ENCODE data around the gene COL27A1. TPM values are rescaled to one million over a fixed set of nuclear protein-coding genes. Genes with fewer than 3 reads are reported as not detected.
"Not testable (repeated sequence)": the region's sequence is repeated elsewhere in the genome, so short reads cannot be mapped to it uniquely, and the experiment has no call there.

Gene COL27A1
- total and polyA plus RNA-seq, 12 donors: 3.0 to 99.8 (median 11.9) TPM

DNA sequence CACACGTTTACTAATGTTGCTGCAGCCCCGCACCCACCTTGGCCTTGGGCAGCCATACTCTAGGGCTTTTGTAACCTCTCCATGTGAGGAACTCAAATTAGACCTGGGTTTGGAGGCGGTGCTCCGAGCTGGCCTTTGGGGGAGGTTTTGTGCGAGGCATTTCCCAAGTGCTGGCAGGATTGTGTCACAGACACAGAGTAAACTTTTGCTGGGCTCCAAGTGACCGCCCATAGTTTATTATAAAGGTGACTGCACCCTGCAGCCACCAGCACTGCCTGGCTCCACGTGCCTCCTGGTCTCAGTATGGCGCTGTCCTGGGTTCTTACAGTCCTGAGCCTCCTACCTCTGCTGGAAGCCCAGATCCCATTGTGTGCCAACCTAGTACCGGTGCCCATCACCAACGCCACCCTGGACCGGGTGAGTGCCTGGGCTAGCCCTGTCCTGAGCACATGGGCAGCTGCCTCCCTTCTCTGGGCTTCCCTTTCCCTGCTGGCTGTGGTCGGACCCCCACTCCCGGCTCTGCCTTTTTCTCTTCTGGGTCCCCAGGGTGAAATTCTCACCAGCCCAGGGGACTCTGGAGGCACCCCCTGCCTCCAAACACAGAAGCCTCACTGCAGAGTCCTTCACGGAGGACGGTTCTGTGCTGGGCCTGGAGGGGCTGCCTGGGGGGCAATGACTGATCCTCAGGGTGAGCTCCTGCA lies 167.6 kb downstream of the COL27A1 start, which contains the start of gene ORM1:
Gene ORM1, plus strand, starts transcription at position 268 of the 701 bp plus-strand sequence. Its CDS starts 36 bp downstream, at position 304.
- H3K4me1 ChIP-seq (replicated peaks in 1 of 2); H3K36me3 ChIP-seq (replicated peaks in 1 of 2); H3K9me3 ChIP-seq (replicated peaks in 1 of 3); H3K4me3 ChIP-seq; intact Hi-C loops (cut with DNase I); H3K27ac ChIP-seq; DNase-seq; H3K27me3 ChIP-seq: not testable (repeated sequence)
- 60 to 84% (median 61%) methylated on average over 2 to 3 of the region's 15 CpGs; no CpG with 5 or more reads in 1 of the 4 donors for WGBS, 4 donors

DNA sequence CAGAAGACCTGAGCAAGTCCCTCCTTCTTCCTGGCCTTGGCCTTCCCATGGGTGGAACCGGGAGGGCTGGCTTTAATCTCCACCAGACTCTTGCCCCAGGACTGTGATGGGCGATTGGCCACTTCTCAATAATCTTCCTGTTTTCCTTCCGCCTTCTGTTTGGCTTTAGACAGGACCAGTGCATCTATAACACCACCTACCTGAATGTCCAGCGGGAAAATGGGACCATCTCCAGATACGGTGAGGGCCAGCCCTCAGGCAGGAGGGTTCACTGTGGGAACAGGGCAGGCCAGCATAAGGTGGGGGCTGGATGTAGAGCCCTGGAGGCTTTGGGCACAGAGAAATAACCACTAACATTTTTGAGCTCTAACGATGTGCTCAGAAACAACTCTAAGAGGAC lies 168.5 kb downstream of the COL27A1 start:
- DNase-seq; intact Hi-C loops (cut with DNase I); H3K27ac ChIP-seq; H3K9me3 ChIP-seq (replicated peaks in 1 of 3); H3K4me3 ChIP-seq; H3K36me3 ChIP-seq (replicated peaks in 1 of 2); H3K4me1 ChIP-seq (replicated peaks in 1 of 2); H3K27me3 ChIP-seq: not testable (repeated sequence)
- 71 to 77% (median 73%) methylated on average over 6 of the region's 6 CpGs for WGBS, 4 donors

DNA sequence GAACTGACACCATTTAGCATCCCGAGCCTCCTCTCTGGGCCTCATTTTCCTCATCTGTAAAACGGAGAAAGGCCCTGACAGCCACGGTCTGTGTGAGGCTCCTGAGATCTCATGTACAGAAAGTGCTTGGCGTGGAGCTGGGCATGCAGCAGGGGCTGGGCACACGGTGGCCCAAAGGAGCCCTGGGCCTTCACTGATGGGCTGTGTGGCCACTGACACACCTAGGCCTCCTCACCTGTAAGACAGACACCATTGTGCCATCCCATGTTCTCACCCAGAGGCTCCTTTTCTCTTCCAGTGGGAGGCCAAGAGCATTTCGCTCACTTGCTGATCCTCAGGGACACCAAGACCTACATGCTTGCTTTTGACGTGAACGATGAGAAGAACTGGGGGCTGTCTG lies 169.2 kb downstream of the COL27A1 start:
- Histone ChIP-seq H3K9me3 (replicated peaks in 1 of 3) (no peaks in the 10 kb centered on the region), H3K4me3 (no peak overlapping the region), H3K27me3 (no peaks in the 10 kb centered on the region), H3K4me1 (replicated peaks in 1 of 2) (no peaks in the 10 kb centered on the region), H3K27ac (no peak overlapping the region), H3K36me3 (replicated peaks in 1 of 2) (no peaks in the 10 kb centered on the region)
- no peak for TF ChIP-seq POLR2A (IDR thresholded peaks at IDR 0.05)
- TF ChIP-seq, protein P1, sequence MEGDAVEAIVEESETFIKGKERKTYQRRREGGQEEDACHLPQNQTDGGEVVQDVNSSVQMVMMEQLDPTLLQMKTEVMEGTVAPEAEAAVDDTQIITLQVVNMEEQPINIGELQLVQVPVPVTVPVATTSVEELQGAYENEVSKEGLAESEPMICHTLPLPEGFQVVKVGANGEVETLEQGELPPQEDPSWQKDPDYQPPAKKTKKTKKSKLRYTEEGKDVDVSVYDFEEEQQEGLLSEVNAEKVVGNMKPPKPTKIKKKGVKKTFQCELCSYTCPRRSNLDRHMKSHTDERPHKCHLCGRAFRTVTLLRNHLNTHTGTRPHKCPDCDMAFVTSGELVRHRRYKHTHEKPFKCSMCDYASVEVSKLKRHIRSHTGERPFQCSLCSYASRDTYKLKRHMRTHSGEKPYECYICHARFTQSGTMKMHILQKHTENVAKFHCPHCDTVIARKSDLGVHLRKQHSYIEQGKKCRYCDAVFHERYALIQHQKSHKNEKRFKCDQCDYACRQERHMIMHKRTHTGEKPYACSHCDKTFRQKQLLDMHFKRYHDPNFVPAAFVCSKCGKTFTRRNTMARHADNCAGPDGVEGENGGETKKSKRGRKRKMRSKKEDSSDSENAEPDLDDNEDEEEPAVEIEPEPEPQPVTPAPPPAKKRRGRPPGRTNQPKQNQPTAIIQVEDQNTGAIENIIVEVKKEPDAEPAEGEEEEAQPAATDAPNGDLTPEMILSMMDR (IDR thresholded peaks at IDR 0.05): no peak
- DNase-seq: no peak
- intact Hi-C loops (cut with DNase I): no loop called here
- WGBS, 4 donors: 88 to 94% (median 92%) methylated on average over 5 to 8 of the region's 8 CpGs

DNA sequence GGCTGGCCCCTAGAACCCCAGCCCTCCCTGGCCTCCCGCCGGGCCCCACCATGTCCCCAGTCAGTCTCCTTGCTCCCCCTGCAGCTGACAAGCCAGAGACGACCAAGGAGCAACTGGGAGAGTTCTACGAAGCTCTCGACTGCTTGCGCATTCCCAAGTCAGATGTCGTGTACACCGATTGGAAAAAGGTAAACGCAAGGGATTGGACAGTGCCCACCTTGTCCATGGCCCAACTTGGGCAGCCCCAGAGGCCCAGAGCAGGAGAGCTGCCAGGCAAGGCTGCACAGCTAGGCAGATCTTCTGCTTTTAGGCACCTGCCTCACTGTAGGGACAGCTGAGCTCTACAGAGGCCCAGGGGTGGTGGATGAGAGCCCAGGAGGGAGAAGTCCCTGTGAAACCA lies 169.6 kb downstream of the COL27A1 start:
- DNase-seq; H3K4me3 ChIP-seq; H3K27ac ChIP-seq; H3K4me1 ChIP-seq (replicated peaks in 1 of 2); intact Hi-C loops (cut with DNase I); H3K9me3 ChIP-seq (replicated peaks in 1 of 3); H3K27me3 ChIP-seq; H3K36me3 ChIP-seq (replicated peaks in 1 of 2): not testable (repeated sequence)
- 85 to 90% (median 87%) methylated on average over 7 of the region's 9 CpGs; no CpG with 5 or more reads in 1 of the 4 donors for WGBS, 4 donors

DNA sequence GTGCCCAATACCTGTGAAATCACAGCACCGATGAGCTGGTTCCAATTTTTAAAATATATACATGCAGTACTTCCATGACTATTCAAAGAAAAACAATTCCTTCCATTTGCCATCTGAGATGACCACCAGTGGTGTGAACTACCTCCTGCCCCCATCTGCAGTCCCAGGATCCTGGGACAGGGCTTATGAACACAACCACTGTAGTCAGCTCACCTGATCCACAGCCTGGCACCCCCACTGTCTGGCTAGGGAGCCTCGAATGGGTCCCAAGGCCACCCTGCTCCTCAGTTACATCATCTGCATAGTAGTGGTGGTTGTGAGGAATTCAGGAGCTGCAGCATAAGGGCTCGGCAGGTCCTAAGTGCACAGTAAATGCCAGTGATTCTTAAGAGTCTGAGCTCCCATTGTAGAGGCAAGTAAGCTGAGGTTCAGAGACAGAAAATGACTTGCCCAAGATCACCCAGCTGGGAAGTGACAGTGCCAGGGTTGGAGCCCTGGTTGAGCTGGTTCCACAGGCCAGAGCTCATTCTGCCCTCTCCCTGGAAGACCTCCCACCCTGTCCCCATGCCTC lies 170.4 kb downstream of the COL27A1 start:
- H3K27ac ChIP-seq; H3K9me3 ChIP-seq (replicated peaks in 1 of 3); H3K4me1 ChIP-seq (replicated peaks in 1 of 2); H3K36me3 ChIP-seq (replicated peaks in 1 of 2); intact Hi-C loops (cut with DNase I); H3K27me3 ChIP-seq; H3K4me3 ChIP-seq; DNase-seq: not testable (repeated sequence)
- 53 to 100% (median 67%) methylated on average over 1 to 3 of the region's 3 CpGs for WGBS, 4 donors

DNA sequence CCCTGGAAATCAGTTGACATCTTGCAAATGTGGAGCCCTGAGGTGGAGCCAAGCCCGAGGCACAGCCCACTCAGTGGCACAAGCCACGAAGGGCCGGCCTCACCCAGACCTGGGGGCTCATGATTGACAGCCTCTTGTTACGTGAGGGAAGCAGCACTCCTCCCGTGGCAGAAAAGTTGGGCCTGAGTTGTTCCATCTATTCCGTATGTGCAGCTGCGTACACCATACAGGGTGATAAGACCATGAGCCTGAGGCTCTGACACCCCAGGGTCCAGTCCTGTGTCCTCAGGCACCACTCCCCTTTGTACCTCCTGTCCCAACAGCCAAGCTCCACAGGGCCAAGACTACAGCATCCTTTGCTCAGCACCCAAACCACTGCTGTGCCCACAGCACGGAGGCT lies 172.4 kb downstream of the COL27A1 start:
- Histone ChIP-seq H3K27me3 (no peaks in the 10 kb centered on the region), H3K4me1 (replicated peaks in 1 of 2) (no peaks in the 10 kb centered on the region), H3K36me3 (replicated peaks in 1 of 2) (no peaks in the 10 kb centered on the region), H3K27ac (no peak overlapping the region), H3K4me3 (no peak overlapping the region), H3K9me3 (replicated peaks in 1 of 3) (no peaks in the 10 kb centered on the region)
- intact Hi-C loops (cut with DNase I): no loop called here
- TF ChIP-seq, protein P1 (IDR thresholded peaks at IDR 0.05): no peak
- no peak for TF ChIP-seq POLR2A (IDR thresholded peaks at IDR 0.05)
- 97 to 100% (median 97%) methylated on average over 3 to 8 of the region's 8 CpGs for WGBS, 4 donors
- DNase-seq: no peak

DNA sequence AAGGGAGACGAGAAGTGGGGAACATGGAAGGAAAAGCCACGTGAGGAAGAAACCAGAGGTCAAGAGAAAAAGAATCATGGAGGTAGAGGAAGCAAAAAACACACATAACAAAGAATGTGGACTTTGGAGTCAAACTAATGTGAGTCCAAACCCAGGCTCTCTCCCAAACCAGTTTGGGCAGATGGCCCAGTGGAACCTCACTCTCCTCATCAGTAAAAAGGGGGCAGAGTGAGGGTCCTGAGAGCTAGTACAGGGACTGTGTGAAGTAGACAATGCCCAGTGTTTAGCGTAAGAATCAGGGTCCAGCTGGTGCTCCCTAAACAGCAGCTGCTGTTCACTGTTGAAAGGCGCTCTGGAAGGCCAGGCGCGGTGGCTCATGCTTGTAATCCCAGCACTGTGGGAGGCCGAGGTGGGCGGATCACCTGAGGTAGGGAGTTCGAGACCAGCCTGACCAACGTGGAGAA lies 173.1 kb downstream of the COL27A1 start:
- H3K27me3 ChIP-seq; H3K27ac ChIP-seq; H3K4me1 ChIP-seq (replicated peaks in 1 of 2); DNase-seq; H3K36me3 ChIP-seq (replicated peaks in 1 of 2); intact Hi-C loops (cut with DNase I); H3K9me3 ChIP-seq (replicated peaks in 1 of 3); H3K4me3 ChIP-seq: not testable (repeated sequence)
- WGBS, 4 donors: 81 to 90% (median 88%) methylated on average over 10 of the region's 10 CpGs

DNA sequence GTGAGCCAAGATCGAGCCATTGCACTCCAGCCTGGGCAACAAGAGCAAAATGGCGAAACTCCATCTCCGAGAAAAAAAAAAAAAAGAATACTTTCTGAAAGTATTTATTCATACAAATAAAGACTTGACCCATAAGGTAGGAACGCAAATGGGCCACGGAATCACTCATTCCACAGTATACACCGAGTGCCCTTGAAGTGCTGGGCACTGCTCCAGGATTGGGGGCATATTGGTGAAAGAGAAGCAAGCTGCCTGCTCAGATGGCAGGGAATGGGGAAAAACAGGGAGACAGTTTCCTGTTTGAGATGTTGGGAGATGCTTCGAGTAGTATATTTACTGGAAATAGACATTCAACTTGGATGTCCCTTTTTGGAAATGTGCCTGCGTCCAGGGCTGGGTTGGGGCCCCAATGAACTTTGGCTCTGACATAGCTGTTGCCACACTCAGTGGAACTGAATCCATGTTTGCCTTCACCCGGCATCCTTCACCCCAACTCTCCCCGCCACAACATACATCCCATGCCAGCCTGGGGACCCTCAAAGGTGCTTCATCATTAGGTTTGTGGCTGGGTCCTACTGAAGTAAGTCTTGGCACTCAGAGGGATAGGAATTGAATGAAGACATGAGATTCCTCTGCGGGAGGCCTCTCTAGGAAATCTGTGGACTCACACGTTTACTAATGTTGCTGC lies 173.7 kb downstream of the COL27A1 start:
- intact Hi-C loops (cut with DNase I); H3K9me3 ChIP-seq (replicated peaks in 1 of 3); H3K4me3 ChIP-seq; H3K27me3 ChIP-seq; H3K36me3 ChIP-seq (replicated peaks in 1 of 2); H3K4me1 ChIP-seq (replicated peaks in 1 of 2); H3K27ac ChIP-seq: not testable (repeated sequence)
- 55 to 63% (median 59%) methylated on average over 8 to 11 of the region's 12 CpGs for WGBS, 4 donors
- DNase-seq: peak in 6 of 7 donors; percentile 35 to 71 (median 58)

DNA sequence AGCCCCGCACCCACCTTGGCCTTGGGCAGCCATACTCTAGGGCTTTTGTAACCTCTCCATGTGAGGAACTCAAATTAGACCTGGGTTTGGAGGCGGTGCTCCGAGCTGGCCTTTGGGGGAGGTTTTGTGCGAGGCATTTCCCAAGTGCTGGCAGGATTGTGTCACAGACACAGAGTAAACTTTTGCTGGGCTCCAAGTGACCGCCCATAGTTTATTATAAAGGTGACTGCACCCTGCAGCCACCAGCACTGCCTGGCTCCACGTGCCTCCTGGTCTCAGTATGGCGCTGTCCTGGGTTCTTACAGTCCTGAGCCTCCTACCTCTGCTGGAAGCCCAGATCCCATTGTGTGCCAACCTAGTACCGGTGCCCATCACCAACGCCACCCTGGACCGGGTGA lies 174.3 kb downstream of the COL27A1 start, which contains the start of gene ORM2:
Gene ORM2, plus strand, starts transcription at position 245 of the 398 bp plus-strand sequence. Its CDS starts 36 bp downstream, at position 281.
- H3K4me1 ChIP-seq (replicated peaks in 1 of 2); intact Hi-C loops (cut with DNase I); H3K4me3 ChIP-seq; DNase-seq; H3K9me3 ChIP-seq (replicated peaks in 1 of 3); H3K27ac ChIP-seq; H3K27me3 ChIP-seq; H3K36me3 ChIP-seq (replicated peaks in 1 of 2): not testable (repeated sequence)
- whole genome bisulfite sequencing, 4 donors: no CpG with 5 or more reads among the region's 10 CpGs

All from adrenal gland (tissue), 12 donors.